Cardiac fibroblast (primary cell): ENCODE measurements around the gene DDX28.
"Not testable (repeated sequence)": the region's sequence is repeated elsewhere in the genome, so short reads cannot be mapped to it uniquely, and the experiment has no call there.

Experiments used
- DNase-seq, 2 donors: peaks; one replicate each; pipeline versions ENCODE4 v3.0.0 to v3.0.0-alpha.2; 2010; ENCODE audit warnings: low read depth in 2 of 2
- H3K4me3 ChIP-seq, 2 donors: replicated peaks in 1 of 2; 1 replicate in 1 of 2; 2 replicates in 1 of 2; pipeline ENCODE4 v1.5.1; 2011; ENCODE audit warnings: low read depth in 2 of 2, low read length in 2 of 2, mild to moderate bottlenecking in 2 of 2, moderate library complexity in 1 of 2
- TF ChIP-seq, protein P1 (sequence below): IDR thresholded peaks from one replicate; pipeline ENCODE4 v1.5.1; 2011; ENCODE audit warnings: low read depth, mild to moderate bottlenecking, low read length, inconsistent platforms

DDX28 gene

DNA sequence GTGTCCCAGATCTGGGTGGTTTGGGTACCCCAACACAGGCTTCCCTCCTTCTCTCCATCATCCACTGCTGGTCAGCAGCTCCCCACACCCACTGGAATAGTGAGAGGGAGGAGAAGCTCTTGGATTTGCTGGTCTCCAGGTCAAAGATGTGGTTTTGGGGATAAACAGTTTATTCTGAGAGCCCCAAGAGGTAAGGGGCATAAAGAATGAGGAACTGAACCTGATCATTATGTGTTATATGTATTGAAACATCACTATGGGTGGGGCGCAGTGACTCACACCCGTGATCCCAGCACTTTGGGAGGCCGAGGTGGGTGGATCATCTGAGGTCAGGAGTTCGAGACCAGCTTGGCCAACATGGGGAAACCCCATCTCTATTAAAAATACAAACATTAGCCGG lies 27.6 kb downstream of the DDX28 start:
- no peak overlapping the region for H3K4me3 ChIP-seq
- no peak for DNase-seq
- TF ChIP-seq, protein P1, sequence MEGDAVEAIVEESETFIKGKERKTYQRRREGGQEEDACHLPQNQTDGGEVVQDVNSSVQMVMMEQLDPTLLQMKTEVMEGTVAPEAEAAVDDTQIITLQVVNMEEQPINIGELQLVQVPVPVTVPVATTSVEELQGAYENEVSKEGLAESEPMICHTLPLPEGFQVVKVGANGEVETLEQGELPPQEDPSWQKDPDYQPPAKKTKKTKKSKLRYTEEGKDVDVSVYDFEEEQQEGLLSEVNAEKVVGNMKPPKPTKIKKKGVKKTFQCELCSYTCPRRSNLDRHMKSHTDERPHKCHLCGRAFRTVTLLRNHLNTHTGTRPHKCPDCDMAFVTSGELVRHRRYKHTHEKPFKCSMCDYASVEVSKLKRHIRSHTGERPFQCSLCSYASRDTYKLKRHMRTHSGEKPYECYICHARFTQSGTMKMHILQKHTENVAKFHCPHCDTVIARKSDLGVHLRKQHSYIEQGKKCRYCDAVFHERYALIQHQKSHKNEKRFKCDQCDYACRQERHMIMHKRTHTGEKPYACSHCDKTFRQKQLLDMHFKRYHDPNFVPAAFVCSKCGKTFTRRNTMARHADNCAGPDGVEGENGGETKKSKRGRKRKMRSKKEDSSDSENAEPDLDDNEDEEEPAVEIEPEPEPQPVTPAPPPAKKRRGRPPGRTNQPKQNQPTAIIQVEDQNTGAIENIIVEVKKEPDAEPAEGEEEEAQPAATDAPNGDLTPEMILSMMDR = no peak

DNA sequence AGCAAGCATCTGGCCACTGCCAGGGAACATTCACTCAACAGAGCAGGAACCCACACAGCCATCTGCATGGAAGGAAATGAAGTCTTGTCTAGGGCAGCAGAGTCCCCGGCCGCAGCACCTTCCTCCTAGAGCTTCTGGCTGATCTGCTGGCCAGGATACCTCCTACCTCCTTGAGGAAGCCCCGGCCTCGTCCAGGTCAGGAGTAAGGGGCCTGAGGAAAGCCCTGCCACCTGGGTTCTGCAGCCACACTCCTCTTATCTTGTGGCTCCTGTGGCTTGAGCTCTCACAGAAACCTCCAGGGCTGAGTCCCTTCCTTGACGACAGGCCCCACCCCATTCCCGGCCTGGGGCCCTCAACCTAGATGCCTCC lies 29.0 kb downstream of the DDX28 start:
- DNase-seq, H3K4me3 ChIP-seq: not testable (repeated sequence)

DNA sequence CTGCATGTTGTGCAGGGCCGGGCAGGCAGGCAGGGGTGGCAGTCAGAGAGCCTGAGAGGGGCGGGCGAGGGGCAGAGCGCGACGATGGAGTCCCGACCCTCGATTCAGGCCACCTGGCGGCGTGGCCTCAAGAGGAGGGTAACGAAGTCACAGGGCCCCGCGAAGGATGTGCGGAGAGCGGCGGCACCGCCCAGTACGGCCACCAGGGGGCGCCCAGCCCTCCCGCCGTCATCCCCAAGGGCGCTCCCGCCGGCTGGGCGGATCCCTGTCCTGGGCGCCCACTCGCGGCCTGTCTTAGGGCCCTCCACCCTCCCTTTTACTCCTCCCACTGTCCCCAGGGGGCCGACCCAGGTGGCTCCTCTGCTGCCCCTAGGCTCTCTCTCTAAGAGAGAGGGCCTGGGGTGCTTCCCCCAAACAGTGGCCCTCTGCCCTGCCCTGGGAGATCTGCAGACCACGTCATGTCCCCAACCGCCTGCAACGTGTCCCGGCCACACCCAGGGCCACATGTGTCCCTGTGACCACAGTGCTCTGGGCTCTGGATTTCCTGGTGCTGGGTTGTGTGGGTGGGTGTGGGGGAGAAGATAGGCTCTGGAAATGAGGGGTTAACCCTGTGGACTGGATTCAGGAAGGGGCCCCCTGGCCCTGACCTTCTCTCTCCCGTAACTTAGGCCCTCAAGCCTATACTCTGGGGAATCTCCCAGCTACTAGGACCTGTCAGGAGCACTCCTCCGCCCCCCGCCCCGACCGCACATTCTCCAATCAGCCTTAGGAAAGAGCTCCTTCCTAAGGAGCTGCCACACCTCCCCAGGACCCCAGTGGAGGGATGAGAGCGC lies 29.6 kb downstream of the DDX28 start:
- TF ChIP-seq, protein P1 = peak; percentile 74
- peak; percentile 73 to 75 for DNase-seq
- H3K4me3 ChIP-seq = peak overlapping the region in 1 of 2 donors; percentile 11

DNA sequence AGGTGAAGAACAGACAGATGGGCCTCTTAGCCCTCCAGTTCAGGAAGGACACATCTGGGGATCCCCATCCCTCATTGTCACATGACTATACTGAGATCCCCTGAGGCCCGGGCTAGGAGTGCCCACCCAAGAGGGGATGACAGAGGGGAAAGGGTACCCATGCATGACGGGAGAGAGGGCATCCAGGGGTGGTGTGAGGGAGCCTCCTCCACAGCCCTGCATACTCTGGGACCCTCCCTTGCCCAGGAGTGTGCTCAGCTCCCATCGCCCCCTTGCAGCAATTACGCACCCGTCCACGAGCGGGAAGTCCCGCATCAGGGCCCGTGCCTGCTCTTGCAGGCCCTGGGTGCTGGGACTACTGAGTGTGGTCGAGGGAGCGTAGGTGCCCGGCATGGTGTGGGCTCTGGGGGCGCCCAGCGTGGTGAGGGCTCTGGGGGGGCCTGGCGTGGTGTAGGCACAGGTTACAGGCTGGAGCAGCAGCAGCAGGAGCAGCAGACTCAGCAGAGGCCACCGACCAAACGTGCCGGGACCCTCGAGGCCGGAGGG lies 30.3 kb downstream of the DDX28 start:
- no peak overlapping the region for H3K4me3 ChIP-seq
- no peak for DNase-seq
- TF ChIP-seq, protein P1 = no peak

DNA sequence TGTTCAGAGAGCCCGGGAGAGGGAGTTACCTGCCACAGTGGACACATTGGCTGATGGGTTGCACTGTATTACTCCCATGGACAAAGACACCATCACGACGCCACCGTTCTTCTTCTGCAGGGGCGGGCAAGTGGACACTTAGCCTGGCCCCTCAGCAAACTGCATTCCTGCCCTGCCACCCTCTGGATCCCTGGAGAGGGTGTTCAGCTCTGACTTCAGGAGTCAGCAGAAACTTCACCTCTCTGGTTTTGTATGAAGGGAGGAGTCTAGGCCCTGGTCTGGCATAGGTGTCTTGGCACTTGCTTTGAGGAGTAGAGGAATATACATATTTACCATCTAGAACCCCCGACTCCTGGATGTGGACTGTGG lies 33.0 kb downstream of the DDX28 start:
- no peak for DNase-seq
- TF ChIP-seq, protein P1 = no peak
- no peak overlapping the region for H3K4me3 ChIP-seq

DNA sequence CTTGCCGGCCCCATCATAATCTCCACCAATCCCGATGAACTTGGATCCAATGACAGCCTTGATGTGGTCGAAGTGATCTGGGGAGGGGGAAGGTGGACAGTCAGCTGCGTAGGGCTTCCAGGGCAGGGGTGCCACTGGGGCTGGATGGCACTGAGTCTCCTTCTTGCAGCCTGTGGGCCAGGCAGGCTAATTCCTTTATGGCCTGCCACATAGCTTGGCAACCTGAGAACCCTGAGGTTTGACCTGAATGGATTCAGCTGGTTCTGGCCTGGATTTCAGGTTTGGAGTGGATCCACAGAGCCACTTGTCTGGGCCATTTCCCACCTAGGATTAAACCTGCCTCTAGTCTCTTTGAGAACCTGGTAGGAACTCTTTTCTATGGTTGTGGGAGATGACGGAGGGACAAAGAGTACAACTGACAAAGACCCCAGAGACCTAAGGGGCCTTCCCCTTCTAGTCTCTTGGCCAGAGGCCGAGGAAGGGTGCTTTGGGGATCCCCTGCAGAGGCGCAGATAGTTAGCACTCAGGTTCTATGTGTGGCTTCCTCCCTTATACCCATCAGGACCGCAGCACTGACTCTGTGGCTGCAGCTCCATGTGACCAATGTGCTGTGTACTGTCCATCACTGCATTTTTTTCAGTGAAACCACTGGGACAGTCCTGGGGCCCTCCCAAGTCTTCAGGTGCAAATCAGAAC lies 33.6 kb downstream of the DDX28 start:
- no peak for DNase-seq
- TF ChIP-seq, protein P1 = no peak
- no peak overlapping the region for H3K4me3 ChIP-seq

DNA sequence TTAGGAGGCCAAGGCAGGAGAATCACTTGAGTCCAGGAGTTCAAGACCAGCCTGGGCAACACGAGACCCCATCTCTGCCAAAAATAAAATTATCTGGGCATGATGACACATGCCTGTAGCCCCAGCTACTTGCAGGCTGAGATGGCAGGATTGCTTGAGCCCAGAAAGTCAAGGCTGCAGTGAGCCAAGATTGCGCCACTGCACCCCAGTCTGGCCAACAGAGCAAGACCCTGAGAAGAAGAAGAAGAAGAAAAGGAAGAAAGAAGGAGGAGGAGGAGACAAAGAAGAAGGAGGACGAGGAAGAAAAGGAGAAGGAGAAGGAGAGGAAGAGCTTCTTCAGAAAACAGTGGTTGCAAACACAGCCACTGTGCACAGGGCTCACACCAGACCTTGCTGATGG lies 34.4 kb downstream of the DDX28 start:
- no peak overlapping the region for H3K4me3 ChIP-seq
- no peak for DNase-seq
- TF ChIP-seq, protein P1 = no peak
